ENCODE results near the gene FRY. TPM values are rescaled to one million over a fixed set of nuclear protein-coding genes. Genes with fewer than 3 reads are reported as not detected.

The FRY gene
- total RNA-seq, 3 donors from 2014 or later: 9.2 to 38.5 (median 10.5) TPM

DNA sequence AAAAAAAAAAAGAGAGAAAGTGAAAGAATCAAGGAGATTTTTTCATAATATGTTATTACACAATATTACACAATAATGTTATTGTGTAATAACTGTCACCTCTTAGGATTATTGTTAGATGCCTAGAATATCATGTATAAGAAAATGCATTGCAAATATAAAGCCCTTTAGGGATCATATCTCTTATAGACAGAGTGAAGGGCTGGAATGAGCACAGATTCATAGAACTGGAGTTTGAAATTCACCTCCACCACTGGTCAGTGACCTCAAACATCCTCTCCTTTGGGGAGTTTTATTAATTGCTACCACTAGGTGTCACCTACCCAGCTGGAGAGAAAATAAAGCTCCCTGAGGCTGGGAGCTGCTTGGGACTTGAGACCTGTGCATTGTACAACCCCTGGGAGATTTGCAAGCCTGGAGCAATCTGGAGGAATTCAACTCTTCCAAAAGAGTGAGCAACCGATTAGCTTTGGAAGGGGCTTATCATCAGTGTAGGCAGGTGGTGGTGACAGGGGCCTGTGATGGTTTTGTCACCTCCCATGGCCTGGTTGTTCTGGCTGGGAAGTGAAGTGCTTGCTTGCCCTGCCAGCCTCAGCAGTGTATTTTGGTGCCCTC, 30.3 kb upstream of the FRY start:
- H3K4me1 ChIP-seq (ENCODE audit: low read depth): no peaks in the 10 kb centered on the region
- H3K9me3 ChIP-seq: no peaks in the 10 kb centered on the region
- ATAC-seq (peak; percentile 72), DNase-seq (peak in 1 of 3 donors; percentile 14)
- no peaks in the 10 kb centered on the region for H3K36me3 ChIP-seq (ENCODE audit: low read depth)
- TF ChIP-seq, protein P1, sequence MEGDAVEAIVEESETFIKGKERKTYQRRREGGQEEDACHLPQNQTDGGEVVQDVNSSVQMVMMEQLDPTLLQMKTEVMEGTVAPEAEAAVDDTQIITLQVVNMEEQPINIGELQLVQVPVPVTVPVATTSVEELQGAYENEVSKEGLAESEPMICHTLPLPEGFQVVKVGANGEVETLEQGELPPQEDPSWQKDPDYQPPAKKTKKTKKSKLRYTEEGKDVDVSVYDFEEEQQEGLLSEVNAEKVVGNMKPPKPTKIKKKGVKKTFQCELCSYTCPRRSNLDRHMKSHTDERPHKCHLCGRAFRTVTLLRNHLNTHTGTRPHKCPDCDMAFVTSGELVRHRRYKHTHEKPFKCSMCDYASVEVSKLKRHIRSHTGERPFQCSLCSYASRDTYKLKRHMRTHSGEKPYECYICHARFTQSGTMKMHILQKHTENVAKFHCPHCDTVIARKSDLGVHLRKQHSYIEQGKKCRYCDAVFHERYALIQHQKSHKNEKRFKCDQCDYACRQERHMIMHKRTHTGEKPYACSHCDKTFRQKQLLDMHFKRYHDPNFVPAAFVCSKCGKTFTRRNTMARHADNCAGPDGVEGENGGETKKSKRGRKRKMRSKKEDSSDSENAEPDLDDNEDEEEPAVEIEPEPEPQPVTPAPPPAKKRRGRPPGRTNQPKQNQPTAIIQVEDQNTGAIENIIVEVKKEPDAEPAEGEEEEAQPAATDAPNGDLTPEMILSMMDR (IDR thresholded peaks at IDR 0.05): peak; percentile 18
- intact Hi-C loops (cut with DNase I, micrococcal nuclease): no loop called here
- H3K4me3 ChIP-seq: no peak overlapping the region

DNA sequence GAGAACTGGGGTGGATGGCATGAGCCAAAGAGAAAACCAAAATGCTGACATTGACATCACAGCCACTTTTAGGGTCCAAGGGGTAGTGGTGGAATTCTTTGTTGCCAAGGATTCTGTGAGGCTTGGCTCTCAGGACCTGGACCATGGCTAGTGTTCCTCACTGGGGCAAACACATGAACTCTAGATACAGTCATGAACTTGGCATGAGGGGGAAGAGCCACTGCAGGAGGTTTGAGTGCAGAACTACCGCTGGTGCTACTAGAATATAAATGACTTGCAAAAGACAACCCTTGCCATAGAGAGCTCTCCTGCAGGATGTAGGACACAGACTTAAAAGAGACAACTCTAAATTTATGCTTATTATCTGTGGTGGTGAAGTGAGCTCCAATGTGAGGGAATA, 29.8 kb upstream of the FRY start:
- TF ChIP-seq, protein P1 (IDR thresholded peaks at IDR 0.05): no peak

DNA sequence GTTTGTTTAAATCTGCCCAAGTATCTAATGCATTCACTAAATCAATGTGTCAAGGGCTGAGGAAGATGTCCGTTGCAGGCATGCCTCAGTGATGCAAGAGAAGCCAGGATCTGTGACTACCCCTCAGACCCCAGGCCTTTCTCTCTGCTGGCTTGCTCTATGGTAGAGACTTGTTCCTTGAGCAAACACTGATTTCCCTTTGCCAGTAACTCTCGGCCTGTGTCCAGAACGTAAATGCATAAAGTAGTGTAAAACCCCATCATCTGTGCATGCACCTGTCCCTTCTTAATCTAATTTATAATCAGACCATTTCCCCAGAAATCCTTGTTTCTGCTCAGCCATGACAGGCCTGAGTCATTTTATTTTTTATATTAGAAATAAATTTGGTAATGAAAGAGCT, 28.7 kb upstream of the FRY start:
- intact Hi-C loops (cut with DNase I, micrococcal nuclease): no loop called here
- ATAC-seq: no peak
- Histone ChIP-seq H3K4me3 (no peak overlapping the region), H3K36me3 (ENCODE audit: low read depth) (no peaks in the 10 kb centered on the region), H3K4me1 (ENCODE audit: low read depth) (no peaks in the 10 kb centered on the region), H3K9me3 (no peaks in the 10 kb centered on the region)
- DNase-seq: no peak
- TF ChIP-seq, protein P1 (IDR thresholded peaks at IDR 0.05): no peak

More for the DNA sequence above, 29.8 kb upstream of the FRY start:
- H3K4me1 ChIP-seq (ENCODE audit: low read depth): no peaks in the 10 kb centered on the region
- no peaks in the 10 kb centered on the region for H3K9me3 ChIP-seq
- ATAC-seq (no peak), DNase-seq (no peak)
- intact Hi-C loops (cut with DNase I, micrococcal nuclease): no loop called here
- H3K36me3 ChIP-seq (ENCODE audit: low read depth): no peaks in the 10 kb centered on the region
- no peak overlapping the region for H3K4me3 ChIP-seq

DNA sequence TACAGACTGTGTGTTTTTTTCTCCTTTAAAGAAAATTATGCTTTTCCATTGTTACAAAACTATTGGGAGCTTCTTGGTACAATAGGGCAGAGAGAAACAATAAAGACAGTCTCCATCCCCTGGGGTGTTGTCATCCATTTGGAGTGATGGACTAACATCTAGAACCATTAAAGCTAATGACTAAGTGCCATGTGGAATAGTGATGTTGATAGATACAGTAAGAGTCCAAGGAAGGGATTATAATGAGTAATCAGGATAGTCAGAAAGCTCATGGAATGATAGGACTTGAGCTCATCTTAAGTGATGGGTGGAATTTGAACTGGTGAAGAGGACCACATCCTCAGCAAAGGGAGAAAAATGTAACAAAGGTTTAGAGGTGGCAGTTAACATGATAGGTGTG, 24.1 kb upstream of the FRY start:
- no peak overlapping the region for H3K4me3 ChIP-seq
- H3K9me3 ChIP-seq: no peaks in the 10 kb centered on the region
- no peaks in the 10 kb centered on the region for H3K4me1 ChIP-seq (ENCODE audit: low read depth)
- no peaks in the 10 kb centered on the region for H3K36me3 ChIP-seq (ENCODE audit: low read depth)
- DNase-seq (no peak), ATAC-seq (no peak)
- intact Hi-C loops (cut with DNase I, micrococcal nuclease): no loop called here
- TF ChIP-seq, protein P1 (IDR thresholded peaks at IDR 0.05): no peak

DNA sequence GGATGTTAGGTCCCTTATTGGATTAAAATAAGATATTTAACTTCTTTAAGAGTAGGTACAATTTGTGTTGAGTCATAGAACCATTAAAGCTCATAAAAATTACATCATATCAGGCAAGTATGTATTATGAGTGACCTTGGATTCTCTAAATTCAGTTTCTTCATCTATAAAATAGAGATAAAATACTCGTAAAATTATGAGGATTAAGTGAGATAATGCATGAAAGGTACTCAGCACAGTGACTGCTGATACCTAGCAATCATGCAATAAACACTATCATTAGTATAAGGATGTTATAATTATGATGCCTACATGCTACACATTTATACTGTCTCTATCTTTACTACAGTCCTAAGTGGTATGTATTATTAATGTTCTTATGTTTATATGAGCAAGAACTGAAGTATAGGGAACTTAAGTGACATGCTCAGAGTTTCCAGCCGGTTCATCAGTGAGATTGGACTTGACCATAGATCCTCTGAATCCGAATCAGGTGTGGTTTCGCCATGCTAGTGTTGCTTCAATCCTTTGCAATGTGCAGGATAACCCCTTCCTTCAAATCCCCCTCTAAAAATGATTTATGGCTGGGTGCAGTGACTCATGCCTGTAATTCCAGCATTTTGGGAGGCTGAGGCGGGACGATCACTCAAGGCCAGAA, 22.9 kb upstream of the FRY start:
- intact Hi-C loops (cut with DNase I, micrococcal nuclease): no loop called here
- TF ChIP-seq, protein P1 (IDR thresholded peaks at IDR 0.05): no peak
- ATAC-seq: peak; percentile 23

More for the DNA sequence above, 22.9 kb upstream of the FRY start:
- no peaks in the 10 kb centered on the region for H3K4me1 ChIP-seq (ENCODE audit: low read depth)
- no peaks in the 10 kb centered on the region for H3K9me3 ChIP-seq
- no peak for DNase-seq
- H3K36me3 ChIP-seq (ENCODE audit: low read depth): no peaks in the 10 kb centered on the region
- no peak overlapping the region for H3K4me3 ChIP-seq

All from mucosa of descending colon (tissue), 3 donors.